K562 (cell line): Measurements from ENCODE around the gene CBFA2T2. TPM values are rescaled to one million over a fixed set of nuclear protein-coding genes. Genes with fewer than 3 reads are reported as not detected.

Experiments used
- POLR2A ChIP-seq: fragments of 450-650 bp; conservative IDR thresholded peaks from 2 replicates; pipeline ENCODE4 v1.6.1; 2016
- REST ChIP-seq, 2 experiments: fragments of 450-650 bp; formaldehyde crosslinking in 1 of 2; IDR thresholded peaks; 2 replicates each; pipeline versions ENCODE4 v1.4.0 to v1.6.1; 2014 to 2020; ENCODE audit warnings: mild to moderate bottlenecking in 2 of 2, borderline replicate concordance in 1 of 2, low read depth in 1 of 2
- ZBTB40 ChIP-seq, 2 experiments: fragments of 450-650 bp in 1 of 2; sonication (generic) in 1 of 2; formaldehyde crosslinking in 1 of 2; IDR thresholded peaks; 2 replicates each; pipeline versions ENCODE4 v1.7.1 to v1.9.0; 2016 to 2022; ENCODE audit warnings: inconsistent platforms in 1 of 2, mild to moderate bottlenecking in 1 of 2, missing genetic modification reagents in 1 of 2
- ZNF23 ChIP-seq: fragments of 250-450 bp; sonication (Bioruptor Pico); IDR thresholded peaks from 2 replicates; pipeline ENCODE4 v1.4.0; 2020; ENCODE audit warnings: mild to moderate bottlenecking
- ZNF518B ChIP-seq: fragments of 250-450 bp; sonication (Bioruptor Pico); IDR thresholded peaks from 2 replicates; pipeline ENCODE4 v1.5.0; 2021; ENCODE audit warnings: mild to moderate bottlenecking, moderate library complexity
- polyA plus RNA-seq, 8 experiments: library from polyadenylated mRNA; depleted of rRNA in 4 of 8; stranded (reverse) in 5 of 8; unstranded in 3 of 8; fragments of >200 nt; fragmentation: Nextera tagmentation in 2 of 8; fragmentation: Illumina TruSeq in 1 of 8; extraction: Ambion mirVana in 2 of 8; extraction: Trizol in 1 of 8; gene quantifications; 2 replicates each; pipeline versions ENCODE4 v1.2.1 to v1.2.3, GENCODE V29; 2011 to 2014; ENCODE audit warnings: inconsistent platforms in 1 of 8, missing spikeins in 1 of 8
- total RNA-seq, 7 experiments: library from RNA; depleted of rRNA in 6 of 7; stranded (reverse); fragments of >200 nt in 6 of 7; fragmentation: Illumina TruSeq in 2 of 7; extraction: Trizol in 2 of 7; gene quantifications; 2 replicates each; pipeline versions ENCODE4 v1.2.1 to v1.2.3, GENCODE V29; 2011 to 2021; ENCODE audit warnings: low replicate concordance in 1 of 7

The CBFA2T2 gene
- total and polyA plus RNA-seq, 9 of the 15 experiments (the other 6 are each of a cell fraction or from before 2014, with no cell fraction given), result 0.27 to 9.6 (median 5.8) TPM

GRCh38 chr20:33689493-33689892, 199.6 kb downstream of the CBFA2T2 start (continued):
- TF ChIP-seq ZNF518B (CRISPR knock-in tag) (no peak), REST (IDR thresholded peaks at IDR 0.05; ENCODE audit: borderline replicate concordance) (no peak), REST (CRISPR knock-in tag; IDR thresholded peaks at IDR 0.05; ENCODE audit: low read depth) (no peak), ZBTB40 (IDR thresholded peaks at IDR 0.05) (peak; percentile 8; the same call in 1 of the 2 replicates), ZBTB40 (CRISPR knock-in tag; IDR thresholded peaks at IDR 0.05) (no peak), ZNF23 (CRISPR knock-in tag) (no peak), POLR2A (no peak)
